Measurements from ENCODE around the gene OR1F1. TPM values are rescaled to one million over a fixed set of nuclear protein-coding genes. Genes with fewer than 3 reads are reported as not detected.

The OR1F1 gene
- total RNA-seq, 1 donor: 0.43 TPM

DNA sequence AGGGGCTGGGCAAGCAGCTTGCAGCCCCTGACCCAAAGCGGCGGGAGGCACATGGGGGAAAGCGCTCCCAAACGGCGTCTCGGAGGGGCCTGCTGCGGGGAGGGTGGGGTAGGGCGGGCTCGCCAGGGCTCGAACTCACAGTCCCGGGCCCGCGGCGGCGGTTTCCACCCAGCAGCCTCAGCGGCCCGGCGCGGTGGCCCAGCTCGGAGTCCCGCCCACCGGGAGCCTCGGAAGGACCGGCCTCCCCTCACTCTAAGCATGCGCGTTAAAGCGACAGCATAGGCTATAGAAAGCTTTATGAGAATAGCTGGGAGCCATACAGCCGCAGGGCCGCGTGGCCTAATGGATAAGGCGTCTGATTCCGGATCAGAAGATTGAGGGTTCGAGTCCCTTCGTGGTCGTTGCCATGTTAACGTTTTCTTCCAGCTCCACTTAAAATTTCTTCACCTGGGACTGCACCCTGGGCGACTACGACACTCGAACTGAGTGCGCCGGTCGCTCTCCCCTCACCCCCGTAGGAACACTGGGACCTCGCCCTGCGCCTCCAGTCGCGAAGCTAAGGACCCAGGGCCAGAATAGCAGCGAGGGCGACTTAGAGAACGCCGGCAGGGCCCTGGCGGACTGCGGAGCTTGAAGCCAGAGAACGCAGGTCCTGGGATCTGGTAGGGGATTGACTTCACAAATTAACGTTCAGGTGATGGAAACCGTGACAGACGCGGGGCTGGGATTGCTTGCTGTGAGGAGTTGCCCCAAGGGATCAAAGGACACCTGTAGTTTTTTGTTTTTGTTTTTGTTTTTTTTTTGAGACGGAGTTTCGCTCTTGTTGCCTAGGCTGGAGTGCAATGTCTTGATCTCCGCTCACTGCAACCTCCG, 37.4 kb upstream of the OR1F1 start:
- TF ChIP-seq, protein P1, sequence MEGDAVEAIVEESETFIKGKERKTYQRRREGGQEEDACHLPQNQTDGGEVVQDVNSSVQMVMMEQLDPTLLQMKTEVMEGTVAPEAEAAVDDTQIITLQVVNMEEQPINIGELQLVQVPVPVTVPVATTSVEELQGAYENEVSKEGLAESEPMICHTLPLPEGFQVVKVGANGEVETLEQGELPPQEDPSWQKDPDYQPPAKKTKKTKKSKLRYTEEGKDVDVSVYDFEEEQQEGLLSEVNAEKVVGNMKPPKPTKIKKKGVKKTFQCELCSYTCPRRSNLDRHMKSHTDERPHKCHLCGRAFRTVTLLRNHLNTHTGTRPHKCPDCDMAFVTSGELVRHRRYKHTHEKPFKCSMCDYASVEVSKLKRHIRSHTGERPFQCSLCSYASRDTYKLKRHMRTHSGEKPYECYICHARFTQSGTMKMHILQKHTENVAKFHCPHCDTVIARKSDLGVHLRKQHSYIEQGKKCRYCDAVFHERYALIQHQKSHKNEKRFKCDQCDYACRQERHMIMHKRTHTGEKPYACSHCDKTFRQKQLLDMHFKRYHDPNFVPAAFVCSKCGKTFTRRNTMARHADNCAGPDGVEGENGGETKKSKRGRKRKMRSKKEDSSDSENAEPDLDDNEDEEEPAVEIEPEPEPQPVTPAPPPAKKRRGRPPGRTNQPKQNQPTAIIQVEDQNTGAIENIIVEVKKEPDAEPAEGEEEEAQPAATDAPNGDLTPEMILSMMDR (IDR thresholded peaks at IDR 0.05; ENCODE audit: insufficient read depth, low read depth, low read length): no peak
- peak; percentile 97 for DNase-seq (ENCODE audit: low read depth)
- H3K4me3 ChIP-seq (ENCODE audit: low read depth, low read length): peak overlapping the region; percentile 83

DNA sequence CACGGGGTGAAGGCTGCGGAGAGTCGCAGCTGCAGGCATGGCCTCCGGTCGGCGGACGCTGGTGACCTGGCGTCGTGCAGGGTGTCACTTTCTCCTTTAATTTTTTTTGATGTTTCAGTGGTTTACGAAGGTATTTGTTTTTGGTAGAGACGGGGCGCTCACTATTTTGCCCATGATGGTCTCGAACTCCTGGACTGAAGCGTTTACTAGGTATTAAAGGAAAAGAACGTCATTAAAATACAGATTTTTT, 36.1 kb upstream of the OR1F1 start:
- peak overlapping the region; percentile 69 for H3K4me3 ChIP-seq (ENCODE audit: low read depth, low read length)
- TF ChIP-seq, protein P1 (IDR thresholded peaks at IDR 0.05; ENCODE audit: insufficient read depth, low read depth, low read length): no peak
- DNase-seq (ENCODE audit: low read depth): no peak

DNA sequence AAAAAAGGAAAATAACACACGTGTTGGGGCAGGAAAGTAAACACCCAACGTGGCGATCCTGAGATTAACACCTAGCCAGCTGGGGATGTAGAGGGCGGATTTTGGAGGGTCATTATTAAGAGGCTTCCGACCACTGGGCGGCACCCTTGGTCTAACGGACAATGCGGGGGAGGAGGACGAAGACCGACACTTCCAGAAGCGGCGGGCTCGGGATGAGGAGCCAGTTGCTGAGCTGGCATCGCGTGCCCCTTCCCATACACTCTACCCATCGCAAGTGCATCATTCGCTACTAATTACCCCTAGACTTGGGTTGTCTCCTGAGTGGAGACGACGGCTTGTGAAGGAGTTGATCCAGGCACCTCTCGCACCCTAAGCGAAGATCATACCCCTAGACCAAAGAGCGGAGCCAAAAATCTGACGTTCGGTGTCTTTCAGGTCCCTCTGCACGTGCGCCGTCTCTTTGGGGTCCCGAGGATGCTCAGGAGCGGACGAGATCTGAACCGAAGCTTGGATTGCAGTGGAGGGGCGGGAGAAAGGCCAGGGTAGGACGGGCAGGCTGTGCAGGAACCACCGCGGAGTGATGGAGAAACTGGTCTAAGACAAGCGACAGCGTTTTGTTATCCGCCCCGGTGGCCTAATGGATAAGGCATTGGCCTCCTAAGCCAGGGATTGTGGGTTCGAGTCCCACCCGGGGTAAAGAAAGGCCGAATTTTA, 35.6 kb upstream of the OR1F1 start:
- TF ChIP-seq, protein P1 (IDR thresholded peaks at IDR 0.05; ENCODE audit: insufficient read depth, low read depth, low read length): peak; percentile 45
- DNase-seq (ENCODE audit: low read depth): peak; percentile 90

DNA sequence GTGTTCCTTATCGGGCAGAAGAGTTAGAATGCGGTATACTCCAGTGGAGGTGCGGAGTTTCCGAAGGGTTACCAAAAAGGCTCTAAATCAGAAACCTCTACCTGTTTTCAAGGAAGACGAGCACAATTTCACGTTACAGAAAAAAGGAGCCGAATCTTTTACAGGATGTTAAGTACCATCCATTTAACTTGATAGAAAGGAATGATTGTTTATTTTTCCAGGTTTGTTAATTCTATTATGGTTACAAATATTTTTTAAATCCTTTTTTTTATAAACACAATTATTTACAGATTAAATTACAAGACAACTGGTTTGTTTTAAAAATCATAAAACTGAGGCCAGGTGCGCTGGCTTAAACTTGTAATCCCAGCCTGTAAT, 35.0 kb upstream of the OR1F1 start:
- no peak overlapping the region for H3K4me3 ChIP-seq (ENCODE audit: low read depth, low read length)
- DNase-seq (ENCODE audit: low read depth): no peak

More for the DNA sequence above, 35.6 kb upstream of the OR1F1 start:
- H3K4me3 ChIP-seq (ENCODE audit: low read depth, low read length): peak overlapping the region; percentile 69

DNA sequence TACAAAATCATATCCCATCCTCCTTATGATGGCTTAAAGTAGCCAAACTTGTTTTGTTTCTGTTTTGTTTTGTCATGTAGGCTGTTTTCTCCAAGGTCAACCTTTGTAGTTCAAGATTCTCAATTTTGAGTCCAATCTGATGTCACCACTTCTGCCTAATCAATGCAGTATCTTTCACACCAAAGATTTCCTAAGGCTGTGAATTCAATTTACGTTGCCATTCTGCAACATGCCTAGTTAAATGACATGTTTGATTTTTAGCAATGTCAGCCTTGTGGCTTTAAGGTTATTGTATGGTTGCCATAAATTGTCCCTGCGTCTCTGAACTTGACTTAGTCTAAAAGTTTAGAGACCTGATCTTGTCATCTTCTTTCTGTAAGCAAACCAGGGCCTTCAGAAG, 32.8 kb upstream of the OR1F1 start:
- DNase-seq (ENCODE audit: low read depth): no peak
- H3K4me3 ChIP-seq (ENCODE audit: low read depth, low read length): no peak overlapping the region
- TF ChIP-seq, protein P1 (IDR thresholded peaks at IDR 0.05; ENCODE audit: insufficient read depth, low read depth, low read length): no peak

More for the DNA sequence above, 35.0 kb upstream of the OR1F1 start:
- TF ChIP-seq, protein P1 (IDR thresholded peaks at IDR 0.05; ENCODE audit: insufficient read depth, low read depth, low read length): no peak

DNA sequence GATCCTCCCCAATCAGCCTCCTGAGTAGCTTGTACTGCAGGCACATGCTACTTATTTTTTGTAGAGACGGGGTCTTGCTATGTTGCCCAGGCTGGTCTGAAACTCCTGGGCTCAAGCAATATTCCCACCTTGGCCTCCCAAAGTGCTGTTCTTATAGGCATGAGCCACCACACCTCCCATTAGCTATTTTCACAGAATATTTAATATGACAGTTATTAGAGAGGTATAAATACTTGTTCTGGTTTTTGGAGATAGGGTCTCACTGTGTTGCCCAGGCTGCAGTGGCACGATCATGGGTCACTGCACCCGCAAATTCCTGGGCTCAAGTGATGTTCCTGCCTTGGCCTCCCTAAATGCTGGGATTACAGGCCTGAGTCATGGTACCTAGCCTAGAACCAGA, 32.0 kb upstream of the OR1F1 start:
- no peak overlapping the region for H3K4me3 ChIP-seq (ENCODE audit: low read depth, low read length)
- no peak for DNase-seq (ENCODE audit: low read depth)
- TF ChIP-seq, protein P1 (IDR thresholded peaks at IDR 0.05; ENCODE audit: insufficient read depth, low read depth, low read length): no peak
